ENCODE measurements around the gene SETBP1. TPM values are rescaled to one million over a fixed set of nuclear protein-coding genes. Genes with fewer than 3 reads are reported as not detected.
A peak's percentile ranks its signal among the peaks of the same experiment; 100 is the strongest.

Gene SETBP1
- total and polyA plus RNA-seq, 4 donors = 23.1 to 39.8 (median 27.8) TPM

DNA sequence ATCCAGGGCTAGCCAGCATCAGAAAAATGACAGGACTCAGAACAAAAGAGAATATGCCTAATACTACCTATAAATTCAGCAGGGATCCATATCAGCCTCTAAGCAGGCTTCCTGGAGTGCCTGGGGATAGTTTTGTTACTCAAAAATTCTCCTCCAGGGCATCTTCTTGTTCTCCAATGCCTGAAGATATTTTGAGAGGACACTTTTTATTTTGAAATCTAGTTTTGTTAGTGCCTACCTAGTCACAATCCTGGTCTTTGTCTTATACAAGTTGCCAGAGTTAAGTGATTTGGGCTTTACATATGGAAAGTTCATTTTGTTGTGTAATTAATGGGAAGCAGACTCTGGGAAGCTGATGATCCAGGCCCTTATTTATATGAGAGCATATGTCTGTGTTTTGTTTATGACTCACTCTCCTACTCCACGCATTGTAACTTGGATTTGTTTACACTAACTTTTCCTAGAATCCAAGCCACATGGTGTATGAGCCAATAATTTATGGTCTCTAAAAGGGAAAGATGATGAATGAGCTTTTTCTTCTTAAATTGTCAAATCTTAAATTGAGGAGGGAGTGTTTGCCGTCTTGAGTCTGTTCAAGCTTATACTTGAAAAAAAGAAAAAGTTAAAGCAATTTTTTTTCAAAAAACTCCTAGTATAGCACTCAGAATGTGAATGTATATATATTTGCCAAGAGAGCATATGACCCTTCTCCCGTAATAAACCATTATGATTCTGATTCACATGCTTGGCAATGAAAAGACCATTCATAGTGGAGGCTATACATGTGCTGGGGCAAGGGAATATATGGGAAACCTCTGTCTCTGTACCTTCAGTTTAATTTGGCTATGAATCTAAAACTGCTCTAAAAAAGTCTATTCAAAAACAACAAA is 370.3 kb downstream of the SETBP1 start:
- Histone ChIP-seq H3K27ac (ENCODE audit: low read depth, low read length) (peak overlapping the region; percentile 19), H3K9me3 (ENCODE audit: control insufficient read depth, insufficient read depth, low read length) (no peaks in the 10 kb centered on the region)
- DNase-seq (ENCODE audit: low read depth in 4 of 6, low spot score in 6 of 6) = peak in 1 of 6 donors; percentile 40

DNA sequence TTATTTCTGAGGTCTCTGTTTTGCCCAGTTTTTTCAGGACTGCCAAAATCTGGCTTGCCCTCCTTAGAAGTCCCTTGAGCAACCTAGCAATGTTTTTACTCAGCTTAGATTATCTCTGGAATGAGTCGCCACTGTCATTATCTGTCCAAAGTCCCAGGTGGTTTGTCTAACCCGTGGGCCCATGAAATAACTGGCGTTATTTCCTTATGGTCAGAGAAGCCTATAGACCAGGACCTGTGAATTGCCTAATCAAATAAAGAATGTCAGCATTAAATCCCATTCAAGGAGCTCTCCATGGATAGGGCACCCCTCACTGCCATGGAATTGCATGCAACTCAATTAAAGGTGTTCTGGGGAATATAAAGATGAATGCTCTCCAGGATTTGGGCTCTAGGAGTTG is 373.9 kb downstream of the SETBP1 start:
- Histone ChIP-seq H3K4me1 (ENCODE audit: control insufficient read depth, insufficient read depth, low read length) (peaks cover 5% of the 10 kb centered on the region), H3K27ac (ENCODE audit: low read depth, low read length) (no peak overlapping the region), H3K9me3 (ENCODE audit: control insufficient read depth, insufficient read depth, low read length) (no peaks in the 10 kb centered on the region), H3K27me3 (ENCODE audit: control insufficient read depth, insufficient read depth, low read length) (no peaks in the 10 kb centered on the region), H3K4me3 (ENCODE audit: low read depth, low read length) (no peak overlapping the region), H3K36me3 (ENCODE audit: control insufficient read depth, insufficient read depth, low read length) (no peaks in the 10 kb centered on the region)
- 84% methylated on average over 3 of the region's 3 CpGs for WGBS (ENCODE audit: insufficient coverage)
- DNase-seq (ENCODE audit: low read depth in 4 of 6, low spot score in 6 of 6) = no peak

More for the DNA sequence above, 370.3 kb downstream of the SETBP1 start:
- Histone ChIP-seq H3K4me3 (ENCODE audit: low read depth, low read length) (no peak overlapping the region), H3K27me3 (ENCODE audit: control insufficient read depth, insufficient read depth, low read length) (no peaks in the 10 kb centered on the region), H3K36me3 (ENCODE audit: control insufficient read depth, insufficient read depth, low read length) (no peaks in the 10 kb centered on the region), H3K4me1 (ENCODE audit: control insufficient read depth, insufficient read depth, low read length) (no peaks in the 10 kb centered on the region)
- no CpG with 5 or more reads among the region's 3 CpGs for WGBS (ENCODE audit: insufficient coverage)

DNA sequence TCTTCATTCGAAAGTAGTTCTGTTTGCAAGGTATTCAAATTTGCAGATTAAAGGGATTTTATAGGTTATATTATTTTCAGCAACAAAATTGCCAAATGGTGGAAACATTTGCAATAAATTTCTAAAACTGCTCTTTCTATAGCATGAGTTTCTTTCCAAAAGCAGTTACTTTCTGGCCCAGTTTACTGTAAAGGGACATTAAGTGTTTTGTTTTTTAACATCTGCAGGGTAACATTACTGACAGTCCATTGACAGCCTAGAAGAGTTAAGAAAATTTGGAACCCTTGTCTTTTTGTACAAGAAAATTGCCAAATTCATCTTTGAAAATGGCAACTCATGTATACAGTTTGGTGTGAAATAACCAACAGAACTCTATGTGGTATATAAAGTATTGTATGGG is 375.1 kb downstream of the SETBP1 start:
- H3K27ac ChIP-seq (ENCODE audit: low read depth, low read length) = no peak overlapping the region
- H3K36me3 ChIP-seq (ENCODE audit: control insufficient read depth, insufficient read depth, low read length) = no peaks in the 10 kb centered on the region
- H3K4me3 ChIP-seq (ENCODE audit: low read depth, low read length) = no peak overlapping the region
- H3K9me3 ChIP-seq (ENCODE audit: control insufficient read depth, insufficient read depth, low read length) = no peaks in the 10 kb centered on the region
- no peaks in the 10 kb centered on the region for H3K27me3 ChIP-seq (ENCODE audit: control insufficient read depth, insufficient read depth, low read length)
- WGBS (ENCODE audit: insufficient coverage) = no CpG with 5 or more reads among the region's 1 CpG
- no peak for DNase-seq (ENCODE audit: low read depth in 4 of 6, low spot score in 6 of 6)
- H3K4me1 ChIP-seq (ENCODE audit: control insufficient read depth, insufficient read depth, low read length) = peaks cover 5% of the 10 kb centered on the region

DNA sequence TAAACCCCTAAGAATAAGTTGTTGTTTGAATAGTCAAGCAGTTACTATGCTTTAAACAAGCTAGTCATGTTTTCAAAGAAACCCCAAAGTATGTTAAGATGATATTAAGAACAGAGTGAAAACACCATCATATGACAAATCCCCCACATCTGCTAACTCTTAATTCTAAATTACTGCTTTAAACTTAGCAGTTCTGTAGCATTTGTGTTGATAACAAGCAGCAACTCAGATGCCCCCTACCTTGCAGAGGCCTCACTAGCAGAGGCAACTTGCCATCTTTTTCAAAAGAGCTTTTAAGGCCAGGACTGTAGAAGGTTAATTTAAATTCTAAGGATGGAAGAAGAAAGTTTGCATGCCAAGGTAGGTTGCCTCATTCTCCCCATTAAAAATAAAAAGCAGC is 376.2 kb downstream of the SETBP1 start:
- H3K27ac ChIP-seq (ENCODE audit: low read depth, low read length) = no peak overlapping the region
- H3K36me3 ChIP-seq (ENCODE audit: control insufficient read depth, insufficient read depth, low read length) = no peaks in the 10 kb centered on the region
- H3K9me3 ChIP-seq (ENCODE audit: control insufficient read depth, insufficient read depth, low read length) = no peaks in the 10 kb centered on the region
- H3K4me1 ChIP-seq (ENCODE audit: control insufficient read depth, insufficient read depth, low read length) = peaks cover 5% of the 10 kb centered on the region
- H3K27me3 ChIP-seq (ENCODE audit: control insufficient read depth, insufficient read depth, low read length) = no peaks in the 10 kb centered on the region
- H3K4me3 ChIP-seq (ENCODE audit: low read depth, low read length) = no peak overlapping the region
- peak in 3 of 6 donors; percentile 25 to 74 (median 62) for DNase-seq (ENCODE audit: low read depth in 4 of 6, low spot score in 6 of 6)

DNA sequence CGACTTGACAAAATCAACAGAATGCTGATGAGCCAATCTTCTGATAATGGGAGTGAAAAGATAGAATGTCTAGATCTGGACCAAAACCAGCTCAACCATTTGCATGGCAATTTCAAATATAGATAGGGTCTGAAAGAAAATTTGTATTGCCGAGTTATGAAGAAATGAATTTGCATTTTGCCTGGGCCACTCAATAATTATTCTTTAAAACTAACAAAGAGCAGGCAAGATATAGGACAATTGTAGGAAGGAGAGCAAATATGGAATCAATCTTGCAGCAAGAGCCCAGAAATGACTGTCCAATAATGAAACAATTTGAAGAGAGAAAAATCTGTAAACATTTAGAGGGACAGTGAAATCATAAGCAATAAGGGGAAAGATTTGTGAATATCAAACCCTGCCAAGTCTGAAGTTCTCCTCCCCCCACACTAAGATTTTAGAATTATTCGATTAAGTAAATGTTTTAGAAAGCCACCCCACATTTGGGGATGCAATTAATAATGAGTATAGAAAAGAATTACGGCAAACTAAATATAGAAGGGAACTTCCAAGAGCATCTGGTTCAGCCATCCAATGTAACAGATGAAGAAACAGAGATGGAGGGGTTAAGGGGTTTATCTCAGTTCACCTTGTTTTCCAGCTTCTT is 377.4 kb downstream of the SETBP1 start:
- no peaks in the 10 kb centered on the region for H3K9me3 ChIP-seq (ENCODE audit: control insufficient read depth, insufficient read depth, low read length)
- peaks cover 5% of the 10 kb centered on the region for H3K4me1 ChIP-seq (ENCODE audit: control insufficient read depth, insufficient read depth, low read length)
- no peak overlapping the region for H3K27ac ChIP-seq (ENCODE audit: low read depth, low read length)
- no peaks in the 10 kb centered on the region for H3K27me3 ChIP-seq (ENCODE audit: control insufficient read depth, insufficient read depth, low read length)
- H3K4me3 ChIP-seq (ENCODE audit: low read depth, low read length) = no peak overlapping the region
- no peak for DNase-seq (ENCODE audit: low read depth in 4 of 6, low spot score in 6 of 6)
- H3K36me3 ChIP-seq (ENCODE audit: control insufficient read depth, insufficient read depth, low read length) = peaks cover 1% of the 10 kb centered on the region
- no CpG with 5 or more reads among the region's 4 CpGs for WGBS (ENCODE audit: insufficient coverage)

GRCh38 chr18:45059695-45060094 is 379.0 kb downstream of the SETBP1 start:
- Histone ChIP-seq H3K4me3 (ENCODE audit: low read depth, low read length) (no peak overlapping the region), H3K9me3 (ENCODE audit: control insufficient read depth, insufficient read depth, low read length) (no peaks in the 10 kb centered on the region), H3K36me3 (ENCODE audit: control insufficient read depth, insufficient read depth, low read length) (peaks cover 15% of the 10 kb centered on the region), H3K4me1 (ENCODE audit: control insufficient read depth, insufficient read depth, low read length) (peaks cover 5% of the 10 kb centered on the region), H3K27me3 (ENCODE audit: control insufficient read depth, insufficient read depth, low read length) (no peaks in the 10 kb centered on the region), H3K27ac (ENCODE audit: low read depth, low read length) (no peak overlapping the region)
- WGBS (ENCODE audit: insufficient coverage) = no CpG with 5 or more reads among the region's 2 CpGs
- no peak for DNase-seq (ENCODE audit: low read depth in 4 of 6, low spot score in 6 of 6)

DNA sequence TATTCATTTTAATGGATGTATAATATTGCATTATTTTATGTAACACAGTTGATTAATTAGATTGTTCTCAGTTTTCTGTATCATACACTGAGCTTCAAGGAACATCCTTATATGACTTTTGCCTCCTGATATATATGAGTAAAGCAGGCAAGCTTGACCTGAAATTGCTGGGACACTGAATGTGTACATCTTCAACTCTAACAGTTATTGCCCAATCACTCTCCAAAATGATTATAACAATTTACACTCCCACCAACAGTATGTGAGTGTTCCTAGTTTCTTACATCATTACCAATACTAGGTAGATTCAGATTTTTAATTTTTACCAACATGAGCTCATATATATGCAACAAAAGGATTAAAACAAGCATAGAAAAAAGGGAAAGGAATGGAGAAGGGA is 379.4 kb downstream of the SETBP1 start:
- H3K36me3 ChIP-seq (ENCODE audit: control insufficient read depth, insufficient read depth, low read length) = peaks cover 15% of the 10 kb centered on the region
- no peak overlapping the region for H3K27ac ChIP-seq (ENCODE audit: low read depth, low read length)
- H3K4me1 ChIP-seq (ENCODE audit: control insufficient read depth, insufficient read depth, low read length) = peaks cover 5% of the 10 kb centered on the region
- no peaks in the 10 kb centered on the region for H3K9me3 ChIP-seq (ENCODE audit: control insufficient read depth, insufficient read depth, low read length)
- no peak for DNase-seq (ENCODE audit: low read depth in 4 of 6, low spot score in 6 of 6)
- H3K27me3 ChIP-seq (ENCODE audit: control insufficient read depth, insufficient read depth, low read length) = no peaks in the 10 kb centered on the region
- no peak overlapping the region for H3K4me3 ChIP-seq (ENCODE audit: low read depth, low read length)

- 20% methylated on average over 1 of the region's 2 CpGs for WGBS (ENCODE audit: insufficient coverage)
- Histone ChIP-seq H3K4me1 (ENCODE audit: control insufficient read depth, insufficient read depth, low read length) (peaks cover 3% of the 10 kb centered on the region), H3K36me3 (ENCODE audit: control insufficient read depth, insufficient read depth, low read length) (peaks cover 15% of the 10 kb centered on the region), H3K4me3 (ENCODE audit: low read depth, low read length) (no peak overlapping the region), H3K27me3 (ENCODE audit: control insufficient read depth, insufficient read depth, low read length) (no peaks in the 10 kb centered on the region), H3K9me3 (ENCODE audit: control insufficient read depth, insufficient read depth, low read length) (no peaks in the 10 kb centered on the region), H3K27ac (ENCODE audit: low read depth, low read length) (no peak overlapping the region)
- DNase-seq (ENCODE audit: low read depth in 4 of 6, low spot score in 6 of 6) = peak in 1 of 6 donors; percentile 38
Observed at GRCh38 chr18:45061359-45061758, 380.7 kb downstream of the SETBP1 start.

DNA sequence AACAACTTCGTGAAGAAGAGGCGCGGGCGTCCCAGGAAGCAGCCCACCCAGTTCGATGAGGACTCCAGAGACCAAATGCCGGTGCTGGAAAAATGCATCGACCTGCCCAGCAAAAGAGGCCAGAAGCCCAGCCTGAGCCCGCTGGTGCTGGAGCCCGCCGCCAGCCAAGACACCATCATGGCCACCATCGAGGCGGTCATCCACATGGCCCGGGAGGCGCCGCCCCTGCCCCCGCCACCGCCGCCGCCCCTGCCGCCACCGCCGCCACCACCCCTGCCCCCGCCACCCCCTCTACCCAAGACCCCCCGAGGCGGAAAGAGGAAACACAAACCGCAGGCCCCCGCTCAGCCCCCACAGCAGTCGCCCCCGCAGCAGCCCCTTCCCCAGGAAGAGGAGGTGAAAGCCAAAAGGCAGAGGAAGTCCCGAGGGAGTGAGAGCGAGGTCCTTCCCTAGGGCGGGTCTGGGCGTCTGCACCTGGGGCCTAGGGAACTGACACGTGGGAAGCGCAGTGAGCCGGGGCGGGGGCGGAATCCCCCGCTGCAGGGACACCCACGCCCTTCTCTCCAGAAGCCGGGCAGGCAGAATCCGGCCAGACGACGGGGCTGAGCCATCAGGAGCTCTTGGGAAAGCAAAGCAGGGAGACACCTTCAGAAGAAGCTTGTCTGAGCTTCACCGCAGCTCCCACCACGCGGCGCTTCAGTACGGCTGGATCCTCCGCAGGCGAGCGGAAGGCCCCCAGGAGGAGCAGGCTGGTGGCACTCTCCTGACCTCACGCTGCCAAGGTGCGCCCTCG is 382.8 kb downstream of the SETBP1 start:
- H3K4me3 ChIP-seq (ENCODE audit: low read depth, low read length) = no peak overlapping the region
- no peaks in the 10 kb centered on the region for H3K9me3 ChIP-seq (ENCODE audit: control insufficient read depth, insufficient read depth, low read length)
- no peak overlapping the region for H3K27ac ChIP-seq (ENCODE audit: low read depth, low read length)
- no peaks in the 10 kb centered on the region for H3K4me1 ChIP-seq (ENCODE audit: control insufficient read depth, insufficient read depth, low read length)
- no peaks in the 10 kb centered on the region for H3K27me3 ChIP-seq (ENCODE audit: control insufficient read depth, insufficient read depth, low read length)
- DNase-seq (ENCODE audit: low read depth in 4 of 6, low spot score in 6 of 6) = no peak
- 87% methylated on average over 41 of the region's 55 CpGs for WGBS (ENCODE audit: insufficient coverage)
- peaks cover 15% of the 10 kb centered on the region for H3K36me3 ChIP-seq (ENCODE audit: control insufficient read depth, insufficient read depth, low read length)

Measured in spinal cord (tissue), 10 donors.